Lower leg skin (tissue), 3 donors: Measurements from ENCODE around the gene RPS26.

Experiments
- POLR2A ChIP-seq, 2 donors: fragments of 450-650 bp; IDR thresholded peaks; one replicate each; pipeline ENCODE4 v1.6.1; 2016 to 2017; ENCODE audit warnings: antibody characterized with exemption in 2 of 2, mild to moderate bottlenecking in 1 of 2, moderate library complexity in 1 of 2
- TF ChIP-seq, protein P1 (sequence below), 3 donors: fragments of 450-650 bp; IDR thresholded peaks; one replicate each; pipeline ENCODE4 v1.5.1; 2016; ENCODE audit warnings: antibody characterized with exemption in 3 of 3, mild to moderate bottlenecking in 3 of 3, moderate library complexity in 2 of 3

- TF ChIP-seq POLR2A (IDR thresholded peaks at IDR 0.05), result no peak
- TF ChIP-seq, protein P1, sequence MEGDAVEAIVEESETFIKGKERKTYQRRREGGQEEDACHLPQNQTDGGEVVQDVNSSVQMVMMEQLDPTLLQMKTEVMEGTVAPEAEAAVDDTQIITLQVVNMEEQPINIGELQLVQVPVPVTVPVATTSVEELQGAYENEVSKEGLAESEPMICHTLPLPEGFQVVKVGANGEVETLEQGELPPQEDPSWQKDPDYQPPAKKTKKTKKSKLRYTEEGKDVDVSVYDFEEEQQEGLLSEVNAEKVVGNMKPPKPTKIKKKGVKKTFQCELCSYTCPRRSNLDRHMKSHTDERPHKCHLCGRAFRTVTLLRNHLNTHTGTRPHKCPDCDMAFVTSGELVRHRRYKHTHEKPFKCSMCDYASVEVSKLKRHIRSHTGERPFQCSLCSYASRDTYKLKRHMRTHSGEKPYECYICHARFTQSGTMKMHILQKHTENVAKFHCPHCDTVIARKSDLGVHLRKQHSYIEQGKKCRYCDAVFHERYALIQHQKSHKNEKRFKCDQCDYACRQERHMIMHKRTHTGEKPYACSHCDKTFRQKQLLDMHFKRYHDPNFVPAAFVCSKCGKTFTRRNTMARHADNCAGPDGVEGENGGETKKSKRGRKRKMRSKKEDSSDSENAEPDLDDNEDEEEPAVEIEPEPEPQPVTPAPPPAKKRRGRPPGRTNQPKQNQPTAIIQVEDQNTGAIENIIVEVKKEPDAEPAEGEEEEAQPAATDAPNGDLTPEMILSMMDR (IDR thresholded peaks at IDR 0.05), result no peak
These were observed 30.1 kb upstream of the RPS26 start for GRCh38 chr12:56011509-56012090.
